ENCODE measurements around the gene ADH5.
"Not testable (repeated sequence)": the region's sequence is repeated elsewhere in the genome, so short reads cannot be mapped to it uniquely, and the experiment has no call there.

ADH5 gene

GRCh38 chr4:99029018-99029735, 59.4 kb downstream of the ADH5 start:
- no peak for DNase-seq (ENCODE audit: low read depth)

- DNase-seq (ENCODE audit: low read depth), result no peak
Observed at GRCh38 chr4:99028187-99028586, 60.4 kb downstream of the ADH5 start.

GRCh38 chr4:99027304-99027703, 61.3 kb downstream of the ADH5 start:
- no peak for DNase-seq (ENCODE audit: low read depth)

- no peak for DNase-seq (ENCODE audit: low read depth)
Observed at GRCh38 chr4:99025506-99025905, 63.1 kb downstream of the ADH5 start.

GRCh38 chr4:99024481-99025275, 63.9 kb downstream of the ADH5 start:
- no peak for DNase-seq (ENCODE audit: low read depth)

- DNase-seq (ENCODE audit: low read depth), result not testable (repeated sequence)
Observed at GRCh38 chr4:99023800-99024251, 64.8 kb downstream of the ADH5 start.

- no peak for DNase-seq (ENCODE audit: low read depth)
Observed at GRCh38 chr4:99022566-99022965, 66.0 kb downstream of the ADH5 start.

- no peak for DNase-seq (ENCODE audit: low read depth)
Observed at GRCh38 chr4:99021386-99021785, 67.2 kb downstream of the ADH5 start.
